ENCODE measurements around the gene PPM1H.

DNA sequence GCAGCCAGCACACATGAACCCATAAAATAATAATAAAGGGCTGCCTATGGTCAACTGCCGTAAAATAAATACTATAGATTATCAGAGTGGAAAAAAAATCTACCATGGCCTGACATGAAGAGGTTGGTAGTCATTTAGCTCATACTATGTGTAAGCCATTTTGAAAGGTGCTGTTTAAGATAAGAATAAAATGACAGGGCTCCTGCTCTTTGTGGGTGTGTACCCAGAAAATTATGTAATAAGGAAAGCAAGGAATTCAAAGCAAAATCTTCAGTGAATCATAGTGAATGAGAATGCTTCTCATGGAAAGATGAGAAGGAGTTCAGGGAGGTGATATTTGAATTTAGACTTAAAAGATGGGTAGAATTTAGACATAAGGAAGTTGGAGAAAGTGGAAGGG is 42.9 kb upstream of the PPM1H start:
- TF ChIP-seq, protein P1, sequence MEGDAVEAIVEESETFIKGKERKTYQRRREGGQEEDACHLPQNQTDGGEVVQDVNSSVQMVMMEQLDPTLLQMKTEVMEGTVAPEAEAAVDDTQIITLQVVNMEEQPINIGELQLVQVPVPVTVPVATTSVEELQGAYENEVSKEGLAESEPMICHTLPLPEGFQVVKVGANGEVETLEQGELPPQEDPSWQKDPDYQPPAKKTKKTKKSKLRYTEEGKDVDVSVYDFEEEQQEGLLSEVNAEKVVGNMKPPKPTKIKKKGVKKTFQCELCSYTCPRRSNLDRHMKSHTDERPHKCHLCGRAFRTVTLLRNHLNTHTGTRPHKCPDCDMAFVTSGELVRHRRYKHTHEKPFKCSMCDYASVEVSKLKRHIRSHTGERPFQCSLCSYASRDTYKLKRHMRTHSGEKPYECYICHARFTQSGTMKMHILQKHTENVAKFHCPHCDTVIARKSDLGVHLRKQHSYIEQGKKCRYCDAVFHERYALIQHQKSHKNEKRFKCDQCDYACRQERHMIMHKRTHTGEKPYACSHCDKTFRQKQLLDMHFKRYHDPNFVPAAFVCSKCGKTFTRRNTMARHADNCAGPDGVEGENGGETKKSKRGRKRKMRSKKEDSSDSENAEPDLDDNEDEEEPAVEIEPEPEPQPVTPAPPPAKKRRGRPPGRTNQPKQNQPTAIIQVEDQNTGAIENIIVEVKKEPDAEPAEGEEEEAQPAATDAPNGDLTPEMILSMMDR (IDR thresholded peaks at IDR 0.05), result no peak
- TF ChIP-seq POLR2A (IDR thresholded peaks at IDR 0.05) (no peak), POLR2AphosphoS5 (IDR thresholded peaks at IDR 0.05; ENCODE audit: insufficient read depth in 1 of 2, low read depth in 1 of 2) (no peak)

Measured in vagina (tissue), 2 donors.